ENCODE results near the gene L1CAM. TPM values are rescaled to one million over a fixed set of nuclear protein-coding genes. Genes with fewer than 3 reads are reported as not detected.

The L1CAM gene
- total and polyA plus RNA-seq, 4 donors = 0.28 to 0.59 (median 0.39) TPM; not detected in 1

- Histone ChIP-seq H3K4me1 (ENCODE audit: control insufficient read depth in 4 of 4, insufficient read depth in 4 of 4, low read length in 3 of 4) (peaks cover 0 to 2% (median under 1%) of the 10 kb centered on the region in 4 donors), H3K27me3 (ENCODE audit: control insufficient read depth in 4 of 4, insufficient read depth in 4 of 4, low read length in 3 of 4) (no peaks in the 10 kb centered on the region), H3K9ac (ENCODE audit: low read depth in 1 of 2, low read length in 2 of 2) (no peak overlapping the region), H3K36me3 (ENCODE audit: control insufficient read depth in 4 of 4, insufficient read depth in 3 of 4, low read depth in 1 of 4, low read length in 3 of 4) (no peaks in the 10 kb centered on the region), H3K9me3 (ENCODE audit: control insufficient read depth in 4 of 4, low read length in 3 of 4) (no peaks in the 10 kb centered on the region), H3K27ac (ENCODE audit: low read depth in 1 of 2, low read length in 2 of 2) (no peak overlapping the region), H3K4me3 (ENCODE audit: low read depth in 1 of 3, low read length in 3 of 3) (no peak overlapping the region)
- no peak for DNase-seq (ENCODE audit: low spot score)
- WGBS = 98% methylated on average over 6 of the region's 6 CpGs
- TF ChIP-seq RXRA (IDR thresholded peaks at IDR 0.05) (no peak), NR2F2 (IDR thresholded peaks at IDR 0.05) (no peak), JUND (IDR thresholded peaks at IDR 0.05) (no peak), MAX (IDR thresholded peaks at IDR 0.05) (no peak)
These were observed 31.9 kb upstream of the L1CAM start for GRCh38 chrX:153917869-153918268.

- Histone ChIP-seq H3K27me3 (ENCODE audit: control insufficient read depth in 4 of 4, insufficient read depth in 4 of 4, low read length in 3 of 4) (no peaks in the 10 kb centered on the region), H3K27ac (ENCODE audit: low read depth in 1 of 2, low read length in 2 of 2) (no peak overlapping the region), H3K9me3 (ENCODE audit: control insufficient read depth in 4 of 4, low read length in 3 of 4) (no peaks in the 10 kb centered on the region), H3K36me3 (ENCODE audit: control insufficient read depth in 4 of 4, insufficient read depth in 3 of 4, low read depth in 1 of 4, low read length in 3 of 4) (no peaks in the 10 kb centered on the region), H3K4me1 (ENCODE audit: control insufficient read depth in 4 of 4, insufficient read depth in 4 of 4, low read length in 3 of 4) (no peaks in the 10 kb centered on the region), H3K9ac (ENCODE audit: low read depth in 1 of 2, low read length in 2 of 2) (no peak overlapping the region), H3K4me3 (ENCODE audit: low read depth in 1 of 3, low read length in 3 of 3) (no peak overlapping the region)
- no peak for DNase-seq (ENCODE audit: low spot score)
- TF ChIP-seq HNF4A (conservative IDR thresholded peaks at IDR 0.05) = no peak
- TF ChIP-seq YY1 (IDR thresholded peaks at IDR 0.05) = no peak
- TF ChIP-seq EGR1 (IDR thresholded peaks at IDR 0.05; ENCODE audit: low read depth in 2 of 2) = no peak
- no peak for TF ChIP-seq CTCF (IDR thresholded peaks at IDR 0.05; ENCODE audit: low read depth, low read length, missing input control)
- TF ChIP-seq HNF4G (IDR thresholded peaks at IDR 0.05) = no peak
- TF ChIP-seq JUND (IDR thresholded peaks at IDR 0.05) = no peak
- TF ChIP-seq SP1 (IDR thresholded peaks at IDR 0.05) = no peak
- no peak for TF ChIP-seq RAD21 (IDR thresholded peaks at IDR 0.05)
- no peak for TF ChIP-seq GABPA (IDR thresholded peaks at IDR 0.05 in 1 of 2, conservative IDR thresholded peaks at IDR 0.05 in 1 of 2)
- TF ChIP-seq MAX (IDR thresholded peaks at IDR 0.05) = no peak
- 92% methylated on average over 17 of the region's 17 CpGs for WGBS
These were observed 27.7 kb upstream of the L1CAM start for GRCh38 chrX:153913701-153914100.

- WGBS = 86% methylated on average over 17 of the region's 17 CpGs
These were observed 27.2 kb upstream of the L1CAM start for GRCh38 chrX:153913211-153913610.

More at GRCh38 chrX:153913211-153913610, 27.2 kb upstream of the L1CAM start:
- Histone ChIP-seq H3K4me1 (ENCODE audit: control insufficient read depth in 4 of 4, insufficient read depth in 4 of 4, low read length in 3 of 4) (no peaks in the 10 kb centered on the region), H3K36me3 (ENCODE audit: control insufficient read depth in 4 of 4, insufficient read depth in 3 of 4, low read depth in 1 of 4, low read length in 3 of 4) (no peaks in the 10 kb centered on the region), H3K9me3 (ENCODE audit: control insufficient read depth in 4 of 4, low read length in 3 of 4) (no peaks in the 10 kb centered on the region), H3K27ac (ENCODE audit: low read depth in 1 of 2, low read length in 2 of 2) (no peak overlapping the region), H3K4me3 (ENCODE audit: low read depth in 1 of 3, low read length in 3 of 3) (no peak overlapping the region), H3K9ac (ENCODE audit: low read depth in 1 of 2, low read length in 2 of 2) (no peak overlapping the region), H3K27me3 (ENCODE audit: control insufficient read depth in 4 of 4, insufficient read depth in 4 of 4, low read length in 3 of 4) (no peaks in the 10 kb centered on the region)
- no peak for TF ChIP-seq SP1 (IDR thresholded peaks at IDR 0.05)
- TF ChIP-seq FOXA1 (IDR thresholded peaks at IDR 0.05) = no peak
- no peak for TF ChIP-seq RAD21 (IDR thresholded peaks at IDR 0.05)
- no peak for TF ChIP-seq HNF4A (conservative IDR thresholded peaks at IDR 0.05)
- no peak for TF ChIP-seq YY1 (IDR thresholded peaks at IDR 0.05)
- TF ChIP-seq GABPA (IDR thresholded peaks at IDR 0.05 in 1 of 2, conservative IDR thresholded peaks at IDR 0.05 in 1 of 2) = no peak
- no peak for DNase-seq (ENCODE audit: low spot score)
